ENCODE results near the gene ARHGAP8. TPM values are rescaled to one million over a fixed set of nuclear protein-coding genes. Genes with fewer than 3 reads are reported as not detected.

The ARHGAP8 gene
- total and polyA plus RNA-seq, 3 donors from 2014 or later, result 9.5 to 15.0 (median 9.7) TPM

- Histone ChIP-seq H3K27ac (no peak overlapping the region), H3K4me3 (no peak overlapping the region), H3K4me1 (no peaks in the 10 kb centered on the region), H3K36me3 (ENCODE audit: low read depth, missing control alignments) (no peaks in the 10 kb centered on the region), H3K27me3 (no peaks in the 10 kb centered on the region), H3K9me3 (no peaks in the 10 kb centered on the region)
- TF ChIP-seq POLR2A (IDR thresholded peaks at IDR 0.05), result no peak
- TF ChIP-seq, protein P1, sequence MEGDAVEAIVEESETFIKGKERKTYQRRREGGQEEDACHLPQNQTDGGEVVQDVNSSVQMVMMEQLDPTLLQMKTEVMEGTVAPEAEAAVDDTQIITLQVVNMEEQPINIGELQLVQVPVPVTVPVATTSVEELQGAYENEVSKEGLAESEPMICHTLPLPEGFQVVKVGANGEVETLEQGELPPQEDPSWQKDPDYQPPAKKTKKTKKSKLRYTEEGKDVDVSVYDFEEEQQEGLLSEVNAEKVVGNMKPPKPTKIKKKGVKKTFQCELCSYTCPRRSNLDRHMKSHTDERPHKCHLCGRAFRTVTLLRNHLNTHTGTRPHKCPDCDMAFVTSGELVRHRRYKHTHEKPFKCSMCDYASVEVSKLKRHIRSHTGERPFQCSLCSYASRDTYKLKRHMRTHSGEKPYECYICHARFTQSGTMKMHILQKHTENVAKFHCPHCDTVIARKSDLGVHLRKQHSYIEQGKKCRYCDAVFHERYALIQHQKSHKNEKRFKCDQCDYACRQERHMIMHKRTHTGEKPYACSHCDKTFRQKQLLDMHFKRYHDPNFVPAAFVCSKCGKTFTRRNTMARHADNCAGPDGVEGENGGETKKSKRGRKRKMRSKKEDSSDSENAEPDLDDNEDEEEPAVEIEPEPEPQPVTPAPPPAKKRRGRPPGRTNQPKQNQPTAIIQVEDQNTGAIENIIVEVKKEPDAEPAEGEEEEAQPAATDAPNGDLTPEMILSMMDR (IDR thresholded peaks at IDR 0.05), result no peak
- 51 to 74% methylated on average over 7 of the region's 7 CpGs for WGBS, 2 donors
- intact Hi-C loops (cut with DNase I; ENCODE audit: low total_unique reads), result no loop called here
- DNase-seq, result no peak
Measured at GRCh38 chr22:44839061-44839460, 86.7 kb downstream of the ARHGAP8 start.

- Histone ChIP-seq H3K27ac (no peak overlapping the region), H3K4me1 (no peaks in the 10 kb centered on the region), H3K4me3 (no peak overlapping the region), H3K27me3 (no peaks in the 10 kb centered on the region), H3K36me3 (ENCODE audit: low read depth, missing control alignments) (no peaks in the 10 kb centered on the region), H3K9me3 (no peaks in the 10 kb centered on the region)
- WGBS, 2 donors, result 80 to 89% methylated on average over 9 to 13 of the region's 13 CpGs
- intact Hi-C loops (cut with DNase I; ENCODE audit: low total_unique reads), result no loop called here
- TF ChIP-seq POLR2A (IDR thresholded peaks at IDR 0.05), result no peak
- TF ChIP-seq, protein P1 (IDR thresholded peaks at IDR 0.05), result no peak
- no peak for DNase-seq
Measured at GRCh38 chr22:44839721-44840120, 87.3 kb downstream of the ARHGAP8 start.

DNA sequence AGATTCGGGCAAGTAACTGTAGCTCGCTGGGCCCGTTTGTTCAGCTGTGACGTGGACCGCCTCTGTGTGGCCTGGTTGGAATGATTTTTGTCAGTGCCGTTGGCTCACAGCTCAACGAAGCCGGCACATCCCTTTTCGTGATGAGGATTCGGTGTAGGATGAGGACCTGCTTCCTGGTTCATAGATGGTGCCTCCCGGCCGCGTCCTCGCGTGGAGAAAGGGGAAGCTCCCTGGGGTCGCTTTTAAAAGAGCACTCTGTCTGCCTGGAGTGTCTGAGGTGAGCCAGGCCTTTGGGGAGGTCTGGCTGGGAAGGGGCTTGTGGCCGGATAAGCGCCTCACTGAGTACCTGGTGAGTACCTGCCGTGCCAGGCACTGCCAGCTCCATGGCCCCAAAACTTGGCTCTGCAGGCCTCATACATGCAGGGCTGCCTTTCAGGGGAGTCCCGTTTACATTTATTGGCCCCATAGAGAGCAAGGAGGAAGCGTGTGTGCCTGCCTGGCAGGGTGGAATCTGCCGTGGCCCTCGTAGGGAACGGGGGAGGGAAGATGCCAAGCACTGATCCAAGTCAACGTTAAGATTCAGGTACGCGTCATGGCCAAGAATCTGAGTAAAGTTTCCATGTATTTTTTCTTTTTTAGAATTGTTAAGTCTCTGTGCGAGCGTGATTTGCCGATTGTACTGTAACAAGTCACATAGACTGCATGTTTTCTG is 88.4 kb downstream of the ARHGAP8 start:
- WGBS, 2 donors, result 87% methylated on average over 24 to 30 of the region's 30 CpGs
- DNase-seq, result no peak
- intact Hi-C loops (cut with DNase I; ENCODE audit: low total_unique reads), result no loop called here
- no peak overlapping the region for H3K27ac ChIP-seq
- H3K9me3 ChIP-seq, result no peaks in the 10 kb centered on the region
- TF ChIP-seq, protein P1 (IDR thresholded peaks at IDR 0.05), result no peak
- TF ChIP-seq POLR2A (IDR thresholded peaks at IDR 0.05), result no peak
- H3K27me3 ChIP-seq, result no peaks in the 10 kb centered on the region
- no peak overlapping the region for H3K4me3 ChIP-seq
- no peaks in the 10 kb centered on the region for H3K36me3 ChIP-seq (ENCODE audit: low read depth, missing control alignments)
- no peaks in the 10 kb centered on the region for H3K4me1 ChIP-seq

DNA sequence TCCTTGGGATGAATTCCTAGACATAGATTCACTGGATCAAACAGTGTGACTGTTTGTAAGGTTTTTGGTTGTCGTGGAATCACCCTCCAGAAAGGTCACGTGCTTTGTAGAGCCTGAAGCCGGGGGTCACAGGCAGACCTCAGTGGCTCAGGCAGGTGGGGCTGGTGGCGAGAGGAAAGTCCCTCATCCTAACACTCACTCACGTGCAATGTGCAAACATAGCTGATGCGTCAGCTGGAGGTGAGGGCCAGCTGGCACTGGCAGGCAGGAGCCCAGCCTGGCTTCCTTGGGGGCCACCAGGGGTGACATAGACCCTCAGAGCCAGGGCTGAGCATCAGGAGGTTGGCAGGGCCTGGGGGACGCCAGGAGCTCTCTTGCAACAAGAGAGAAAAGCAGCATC is 90.0 kb downstream of the ARHGAP8 start:
- WGBS, 2 donors, result 80 to 89% methylated on average over 7 of the region's 7 CpGs
- TF ChIP-seq, protein P1 (IDR thresholded peaks at IDR 0.05), result no peak
- TF ChIP-seq POLR2A (IDR thresholded peaks at IDR 0.05), result no peak
- Histone ChIP-seq H3K27ac (no peak overlapping the region), H3K4me1 (no peaks in the 10 kb centered on the region), H3K27me3 (no peaks in the 10 kb centered on the region), H3K36me3 (ENCODE audit: low read depth, missing control alignments) (no peaks in the 10 kb centered on the region), H3K4me3 (no peak overlapping the region), H3K9me3 (no peaks in the 10 kb centered on the region)
- no peak for DNase-seq
- intact Hi-C loops (cut with DNase I; ENCODE audit: low total_unique reads), result no loop called here

DNA sequence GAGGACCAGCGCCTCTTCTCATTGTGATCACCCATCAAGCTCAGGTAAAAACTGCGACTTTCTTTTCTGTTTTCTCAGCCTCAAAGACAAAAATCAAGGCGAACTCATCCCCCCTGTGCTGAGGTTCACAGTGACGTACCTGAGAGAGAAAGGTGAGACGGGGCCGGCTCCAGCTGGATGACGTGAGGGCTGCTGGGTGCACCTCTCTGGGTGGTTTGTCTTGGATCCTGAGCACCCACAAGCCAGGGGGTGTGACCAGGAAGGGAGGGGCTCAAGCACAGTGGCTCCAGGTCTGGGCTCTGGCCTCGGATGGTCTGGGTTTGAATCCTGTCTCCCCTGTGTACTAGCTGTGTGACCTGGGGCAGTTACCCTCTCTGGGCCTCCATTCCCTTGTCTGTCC is 92.8 kb downstream of the ARHGAP8 start:
- H3K4me1 ChIP-seq, result no peaks in the 10 kb centered on the region
- no peaks in the 10 kb centered on the region for H3K9me3 ChIP-seq
- no peaks in the 10 kb centered on the region for H3K27me3 ChIP-seq
- no peak for DNase-seq
- no peaks in the 10 kb centered on the region for H3K36me3 ChIP-seq (ENCODE audit: low read depth, missing control alignments)
- intact Hi-C loops (cut with DNase I; ENCODE audit: low total_unique reads), result no loop called here
- 96 to 97% methylated on average over 8 of the region's 8 CpGs for WGBS, 2 donors
- H3K27ac ChIP-seq, result no peak overlapping the region
- no peak overlapping the region for H3K4me3 ChIP-seq
- TF ChIP-seq POLR2A (IDR thresholded peaks at IDR 0.05), result no peak
- TF ChIP-seq, protein P1 (IDR thresholded peaks at IDR 0.05), result no peak
